Measurements from ENCODE around the gene CCDC15.
"Not testable (repeated sequence)": the region's sequence is repeated elsewhere in the genome, so short reads cannot be mapped to it uniquely, and the experiment has no call there.

Gene CCDC15

GRCh38 chr11:125082040-125082439, 128.0 kb downstream of the CCDC15 start:
- DNase-seq (ENCODE audit: low spot score): no peak

- DNase-seq (ENCODE audit: low spot score): no peak
Measured at GRCh38 chr11:125082611-125083311, 128.8 kb downstream of the CCDC15 start.

- no peak for DNase-seq (ENCODE audit: low spot score)
Measured at GRCh38 chr11:125083312-125084056, 129.5 kb downstream of the CCDC15 start.

GRCh38 chr11:125084057-125084416, 130.0 kb downstream of the CCDC15 start:
- DNase-seq (ENCODE audit: low spot score): no peak

GRCh38 chr11:125084761-125085231, 130.8 kb downstream of the CCDC15 start:
- DNase-seq (ENCODE audit: low spot score): no peak

- no peak for DNase-seq (ENCODE audit: low spot score)
Measured at GRCh38 chr11:125085301-125086081, 131.5 kb downstream of the CCDC15 start.

GRCh38 chr11:125086633-125087296, 132.8 kb downstream of the CCDC15 start:
- no peak for DNase-seq (ENCODE audit: low spot score)

- DNase-seq (ENCODE audit: low spot score): no peak
Measured at GRCh38 chr11:125088123-125088522, 134.1 kb downstream of the CCDC15 start.

GRCh38 chr11:125088576-125089455, 134.8 kb downstream of the CCDC15 start:
- no peak for DNase-seq (ENCODE audit: low spot score)

- DNase-seq (ENCODE audit: low spot score): not testable (repeated sequence)
Measured at GRCh38 chr11:125089481-125089880, 135.5 kb downstream of the CCDC15 start.

GRCh38 chr11:125090151-125090550, 136.1 kb downstream of the CCDC15 start:
- not testable (repeated sequence) for DNase-seq (ENCODE audit: low spot score)

GRCh38 chr11:125090816-125091215, 136.8 kb downstream of the CCDC15 start:
- no peak for DNase-seq (ENCODE audit: low spot score)

Measured in putamen (tissue), 1 donor.